HG02884 (cell line): ENCODE measurements around the gene NAV2.
"Not testable (repeated sequence)": the region's sequence is repeated elsewhere in the genome, so short reads cannot be mapped to it uniquely, and the experiment has no call there.

Experiments used
- ATAC-seq: cut with Tn5 transposase; IDR thresholded peaks from one replicate; pipeline ENCODE4 v1.9.1; 2021; ENCODE audit warnings: mild to moderate bottlenecking, moderate library complexity; ENCODE audit not compliant: unreplicated experiment

The NAV2 gene

GRCh38 chr11:20127671-20128527 lies 415.3 kb downstream of the NAV2 start:
- ATAC-seq: peak; percentile 72

- not testable (repeated sequence) for ATAC-seq
Observed at GRCh38 chr11:20128528-20128825, 415.8 kb downstream of the NAV2 start.

GRCh38 chr11:20129665-20130064 lies 417.0 kb downstream of the NAV2 start:
- no peak for ATAC-seq

DNA sequence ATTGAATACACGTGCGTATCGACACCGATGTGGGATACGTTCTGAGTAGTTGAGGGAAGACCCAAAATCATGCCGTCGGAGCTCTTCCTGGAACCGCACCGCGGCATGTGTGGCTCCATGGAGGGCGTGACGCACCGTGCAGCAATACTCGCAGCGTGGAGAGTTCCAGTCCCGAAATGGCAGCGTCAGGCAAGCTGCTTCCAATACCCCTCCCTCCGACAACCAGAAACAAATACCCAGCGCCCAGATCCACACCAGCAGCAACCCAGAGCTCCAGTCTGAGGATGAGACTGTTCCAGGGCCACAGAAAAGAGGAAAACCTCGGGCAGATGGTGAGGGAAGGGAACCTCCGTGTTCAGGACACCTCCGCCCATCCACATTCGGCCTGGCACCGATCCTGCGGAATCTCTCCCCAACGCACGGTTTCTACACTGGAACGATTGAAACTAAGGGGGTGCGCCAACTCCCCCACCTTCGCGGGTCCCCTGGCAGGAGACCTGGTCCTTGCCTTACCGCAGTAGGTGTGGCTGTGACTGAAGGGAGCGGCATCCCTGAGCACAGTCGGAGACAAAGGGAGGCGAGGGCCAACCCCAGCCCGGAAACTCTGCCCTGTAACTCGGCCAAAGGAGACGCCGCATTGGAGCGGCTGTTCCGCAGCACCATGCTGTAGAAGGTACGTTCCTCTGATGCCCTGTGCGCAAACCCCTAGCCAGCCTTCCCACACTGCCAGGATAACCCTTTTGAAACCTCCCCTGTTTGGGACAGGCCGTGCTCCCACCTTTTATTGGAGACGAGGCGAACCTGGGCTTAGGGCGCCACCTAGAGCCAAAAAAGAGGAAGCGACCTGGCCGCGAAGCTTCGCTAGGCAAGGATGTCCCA lies 419.4 kb downstream of the NAV2 start:
- peak; percentile 51 for ATAC-seq

- no peak for ATAC-seq
Observed at GRCh38 chr11:20132667-20133039, 420.0 kb downstream of the NAV2 start.

DNA sequence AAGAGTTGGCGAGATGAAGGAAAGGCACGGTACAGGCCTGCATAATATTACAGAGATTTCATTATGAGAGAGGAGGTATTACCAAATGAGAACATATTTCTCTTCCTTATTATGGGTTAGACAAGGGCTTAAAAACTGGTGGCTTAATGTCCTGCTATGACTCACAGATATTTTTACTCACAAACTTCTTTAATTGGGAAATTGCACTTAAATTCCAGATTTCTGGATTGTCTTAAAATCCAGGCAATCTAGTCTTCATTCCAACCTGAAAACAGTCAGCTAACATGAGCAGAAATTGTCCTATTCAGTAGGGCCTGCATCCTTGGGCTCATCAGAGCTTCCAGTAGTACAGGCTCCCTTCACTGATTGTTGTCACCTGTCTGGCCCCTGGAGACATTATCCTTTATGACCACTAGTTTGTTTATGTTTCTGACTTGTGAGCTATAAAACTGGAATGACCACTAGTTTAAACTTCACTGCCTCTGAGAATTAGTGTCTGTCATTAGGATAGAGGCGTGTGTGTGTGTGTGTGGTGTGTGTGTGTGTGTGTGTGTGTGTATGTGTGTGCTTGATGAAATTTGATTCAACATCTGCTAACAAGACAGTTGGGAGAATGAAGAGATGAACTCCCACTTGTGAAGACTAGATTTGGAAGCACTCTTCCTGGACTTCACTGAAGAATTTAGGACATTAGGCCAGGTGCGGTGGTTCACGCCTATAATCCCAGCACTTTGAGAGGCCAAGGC lies 422.5 kb downstream of the NAV2 start:
- ATAC-seq: no peak

GRCh38 chr11:20137637-20138036 lies 425.0 kb downstream of the NAV2 start:
- no peak for ATAC-seq

- ATAC-seq: no peak
Observed at GRCh38 chr11:20138707-20139106, 426.1 kb downstream of the NAV2 start.

DNA sequence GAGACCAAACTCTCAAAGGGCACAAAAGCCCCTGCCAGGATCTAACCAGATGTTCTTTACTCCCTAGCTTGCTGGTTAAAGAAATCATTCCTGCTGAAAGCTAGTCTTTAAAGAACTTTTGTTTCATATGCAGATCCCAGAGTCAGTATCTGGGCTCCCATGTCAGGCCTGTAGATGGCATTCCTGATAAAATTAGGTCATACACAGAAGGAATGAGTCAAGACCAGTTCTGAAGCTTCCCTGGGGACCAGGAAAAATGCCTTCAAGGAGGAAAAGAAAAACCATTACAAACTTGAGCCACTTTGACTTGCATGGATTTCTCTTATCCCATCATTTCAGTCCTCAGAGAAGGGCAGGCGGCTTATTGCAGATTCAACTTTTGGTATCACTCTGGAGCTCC lies 441.7 kb downstream of the NAV2 start:
- no peak for ATAC-seq

DNA sequence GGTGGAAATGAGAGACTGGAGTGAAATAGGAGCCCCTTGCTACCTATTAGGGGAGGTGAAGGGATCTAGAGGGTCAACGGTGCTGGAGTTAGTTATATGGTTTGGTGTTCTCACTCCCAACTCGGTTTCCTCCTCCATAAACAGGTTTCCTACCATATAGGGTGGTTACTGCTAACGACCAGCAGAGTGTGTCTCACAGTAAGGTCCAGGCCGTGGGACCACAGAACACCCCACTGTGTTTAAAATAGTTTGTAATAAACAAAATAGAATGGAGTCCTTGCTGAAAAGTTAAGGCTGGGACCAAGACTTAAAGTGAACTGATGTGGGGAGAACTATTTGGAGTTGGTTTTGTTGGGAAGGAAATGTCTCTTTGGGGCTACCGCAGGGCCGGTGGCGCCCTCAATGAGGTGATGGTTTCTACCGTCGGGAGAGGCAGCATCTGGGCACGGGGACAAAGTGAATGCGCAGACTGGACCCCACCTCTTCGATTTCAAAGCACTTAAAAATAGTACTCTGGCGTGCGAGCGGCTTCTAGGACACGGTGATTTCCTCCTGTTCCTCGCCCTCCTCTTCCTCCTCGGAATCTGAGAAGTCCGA lies 443.1 kb downstream of the NAV2 start:
- ATAC-seq: no peak

GRCh38 chr11:20156280-20156875 lies 443.7 kb downstream of the NAV2 start:
- ATAC-seq: no peak

DNA sequence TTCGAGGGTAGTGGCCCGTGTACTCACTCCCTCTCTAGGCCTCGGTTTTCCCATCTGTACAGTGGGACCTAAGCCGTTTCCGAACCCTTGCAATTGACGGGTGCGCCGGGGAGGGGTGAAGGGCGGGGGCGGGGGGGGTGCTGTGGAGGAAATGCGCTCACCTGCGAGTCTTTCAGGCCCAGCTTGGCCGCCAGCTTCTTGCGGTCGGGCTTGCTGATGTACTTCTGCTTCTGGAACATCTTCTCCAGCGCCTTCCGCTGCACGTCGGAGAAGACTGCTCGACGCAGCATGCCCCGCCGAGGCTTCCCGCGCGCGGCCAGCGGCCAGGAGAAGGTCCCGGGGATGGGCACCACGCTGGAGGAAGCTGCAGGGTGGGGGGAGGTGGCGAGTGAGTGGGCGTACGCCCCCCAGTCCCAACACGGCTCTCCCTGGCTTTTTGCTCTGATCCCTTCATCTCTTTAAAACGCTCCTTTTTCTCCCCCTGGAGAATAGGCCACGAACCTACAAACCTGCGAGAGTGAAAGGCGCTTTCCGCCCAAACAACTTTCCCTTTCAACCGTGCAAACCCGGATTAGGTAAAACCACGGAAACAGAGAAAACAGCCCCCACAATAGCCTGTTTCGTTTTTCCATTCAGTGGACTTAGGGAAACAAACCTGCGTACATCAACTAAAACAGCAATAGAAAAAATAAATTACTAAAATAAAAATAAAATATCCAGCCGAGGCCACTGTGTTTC lies 444.4 kb downstream of the NAV2 start:
- no peak for ATAC-seq

DNA sequence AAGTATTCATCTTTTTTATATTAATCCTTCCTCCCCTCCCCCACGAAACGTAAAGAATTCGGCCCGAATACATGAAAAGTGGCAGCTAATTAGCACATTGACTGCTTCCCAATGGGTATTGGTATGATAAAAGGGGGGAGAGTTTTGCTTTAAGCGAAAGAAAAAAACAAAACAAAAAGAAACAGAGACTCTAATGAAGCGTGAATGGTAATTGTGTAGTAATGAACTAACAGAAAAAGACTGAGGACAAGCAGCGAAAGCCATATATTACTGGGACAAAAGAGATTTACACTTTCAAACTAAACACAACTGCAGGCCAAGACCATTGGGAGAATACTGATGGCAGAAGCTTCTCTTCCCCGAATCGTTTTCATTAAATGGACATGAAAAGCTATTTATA lies 445.1 kb downstream of the NAV2 start:
- ATAC-seq: no peak

DNA sequence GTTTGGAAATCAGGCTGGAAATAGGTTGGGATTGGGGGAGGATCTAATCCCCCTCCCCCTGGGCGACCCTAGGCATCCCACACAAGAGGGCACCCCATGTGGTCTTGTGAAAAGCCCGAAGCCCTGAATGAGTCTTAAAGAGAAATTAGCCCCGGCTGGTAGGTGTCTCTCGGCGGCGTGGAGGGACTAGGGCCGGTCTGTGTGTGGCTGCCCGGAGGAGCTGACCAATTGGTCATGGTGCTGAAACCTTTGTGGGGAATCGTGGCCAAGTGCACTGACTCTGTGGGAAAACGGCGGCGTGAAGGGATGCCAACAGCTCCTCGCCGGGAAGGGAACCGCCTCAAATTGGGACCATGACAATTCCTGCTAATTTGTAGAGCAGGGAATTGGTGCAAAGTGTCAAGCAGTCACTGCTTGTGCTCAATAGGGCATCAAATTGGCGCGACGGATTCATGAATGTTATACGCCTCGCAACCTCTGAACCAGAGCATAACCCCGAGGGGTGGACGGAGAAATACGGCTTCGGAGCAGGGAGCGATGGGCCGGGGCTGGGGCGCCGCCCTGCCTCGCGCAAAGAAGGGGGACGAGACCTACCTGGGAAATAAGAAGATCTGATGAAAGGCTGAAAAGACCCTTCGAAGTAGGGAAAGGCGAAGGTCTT lies 446.1 kb downstream of the NAV2 start:
- no peak for ATAC-seq

DNA sequence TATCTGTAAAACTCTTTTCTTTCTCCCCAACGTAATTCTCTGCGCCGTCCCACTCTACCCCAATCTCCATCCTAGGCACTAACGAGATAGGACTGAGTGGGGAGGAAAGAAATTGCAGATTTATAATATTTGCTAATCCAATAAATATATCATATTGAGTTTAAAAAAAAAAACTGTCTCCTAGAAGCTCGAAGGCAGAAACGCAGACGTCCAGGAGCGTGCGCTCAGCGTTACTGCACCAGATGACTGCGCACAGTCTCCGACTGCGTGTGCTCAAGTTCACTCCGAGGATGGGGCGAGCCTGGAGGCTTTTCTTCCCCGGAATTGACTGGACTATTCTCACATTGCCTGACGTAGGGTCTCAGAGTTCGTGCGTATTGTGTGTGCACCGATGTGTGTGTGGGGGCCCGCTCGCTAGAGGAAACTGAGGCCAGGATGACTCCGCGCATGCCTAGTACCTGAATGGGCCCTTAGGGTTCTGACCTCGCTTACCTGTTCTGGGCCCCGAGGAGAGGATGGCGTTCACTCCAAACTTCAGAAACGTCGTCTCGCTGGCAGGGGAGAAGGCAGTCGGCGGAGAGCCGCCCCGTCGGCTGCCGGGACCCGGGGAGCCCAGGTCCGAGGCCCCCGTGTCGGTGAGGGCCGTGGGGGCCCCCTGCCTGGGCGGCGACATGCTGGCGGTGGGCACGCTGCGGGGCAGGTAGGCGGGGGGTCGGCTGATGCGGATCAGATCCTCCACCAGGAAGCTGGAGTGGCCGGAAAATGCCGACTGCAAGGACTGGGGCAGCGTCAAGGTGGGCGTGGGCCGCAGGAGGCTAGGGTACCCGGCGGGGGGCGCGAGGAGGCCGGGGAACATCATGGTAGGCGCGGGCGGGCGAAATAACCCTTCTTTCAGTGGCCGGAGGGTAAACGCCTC lies 447.1 kb downstream of the NAV2 start:
- no peak for ATAC-seq

- ATAC-seq: no peak
Observed at GRCh38 chr11:20160425-20161229, 448.0 kb downstream of the NAV2 start, which contains the start of gene DBX1. Gene DBX1 (minus strand): TSS chr11:20160475. CDS start chr11:20160324, 151 bp downstream.

- ATAC-seq: no peak
Observed at GRCh38 chr11:20161230-20161918, 448.7 kb downstream of the NAV2 start.
